ENCODE data around the gene XRCC5. TPM values are rescaled to one million over a fixed set of nuclear protein-coding genes. Genes with fewer than 3 reads are reported as not detected.

Gene XRCC5
- total and polyA plus RNA-seq, 2 of the 8 experiments (the other 6 are each of a cell fraction or from before 2014, with no cell fraction given) = 308 to 644 TPM

DNA sequence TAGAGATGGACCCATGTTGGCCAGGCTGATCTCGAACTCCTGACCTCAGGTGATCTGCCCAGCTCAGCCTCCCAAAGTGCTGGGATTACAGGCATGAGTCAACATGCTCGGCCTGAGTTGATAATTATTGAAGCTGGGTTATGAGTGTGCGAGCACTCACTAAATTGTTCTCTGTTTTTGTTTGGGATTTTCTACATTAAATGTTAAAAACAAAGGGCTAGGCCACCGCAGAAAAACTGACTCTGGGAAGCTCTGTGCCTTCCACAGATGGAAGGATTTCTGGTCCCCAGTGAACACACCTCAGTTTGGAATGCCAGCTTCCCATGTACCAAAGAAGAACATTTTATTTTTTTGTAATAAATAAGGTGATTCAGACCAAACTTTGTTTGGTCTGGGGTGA is 83.0 kb downstream of the XRCC5 start:
- no peak overlapping the region for H2BK5ac ChIP-seq (ENCODE audit: low read depth, low read length)
- no peak for TF ChIP-seq TAF7 (optimal IDR thresholded peaks at IDR 0.05; ENCODE audit: borderline replicate concordance, low read depth, low read length)
- no peak overlapping the region for H3K4me2 ChIP-seq (ENCODE audit: insufficient read depth in 1 of 2, low read depth in 2 of 2, low read length in 2 of 2)
- H3K23me2 ChIP-seq (ENCODE audit: low read depth, low read length) = peaks cover 3% of the 10 kb centered on the region; the same call in 1 of the 2 replicates
- H3K36me3 ChIP-seq (ENCODE audit: control insufficient read depth in 2 of 4, insufficient read depth in 4 of 4, low read length in 3 of 4) = peaks cover 6 to 68% (median 35%) of the 10 kb centered on the region in 4 experiments
- H2BK120ac ChIP-seq (replicated peaks; ENCODE audit: low read depth, low read length) = no peak overlapping the region
- H4K20me1 ChIP-seq (replicated peaks in 1 of 2; ENCODE audit: control insufficient read depth in 1 of 2, insufficient read depth in 2 of 2, low read length in 2 of 2) = peaks cover 3 to 4% of the 10 kb centered on the region in 2 experiments
- no peak for FAIRE-seq
- H3K4me3 ChIP-seq (ENCODE audit: extremely low read depth in 1 of 4, insufficient read depth in 2 of 4, low read depth in 3 of 4, low read length in 4 of 4) = no peak overlapping the region
- no peak overlapping the region for H3K9ac ChIP-seq (replicated peaks in 1 of 4; ENCODE audit: extremely low read depth in 1 of 4, low read depth in 3 of 4, low read length in 3 of 4)
- H3K9me3 ChIP-seq (ENCODE audit: insufficient read depth in 2 of 2, low read depth in 1 of 2, low read length in 1 of 2) = no peaks in the 10 kb centered on the region
- no peaks in the 10 kb centered on the region; the same call in 1 of the 2 replicates for H3K79me1 ChIP-seq (ENCODE audit: low read depth, low read length)
- no peak overlapping the region for H2BK20ac ChIP-seq (ENCODE audit: low read length)
- 85% methylated on average over 4 of the region's 4 CpGs; no CpG with 5 or more reads in 1 of the 2 experiments for WGBS, 2 experiments (ENCODE audit: extremely low coverage in 1 of 2, insufficient coverage in 1 of 2, insufficient read length in 1 of 2, insufficient replicate concordance in 2 of 2, low coverage in 1 of 2, low lambda C conversion rate in 2 of 2, missing lambda C conversion rate in 1 of 2)
- H3K27ac ChIP-seq (ENCODE audit: low read depth, low read length) = no peak overlapping the region
- no peak overlapping the region for H3K56ac ChIP-seq (replicated peaks; ENCODE audit: insufficient read length, low read depth, low read length)
- no peak overlapping the region for H3K23ac ChIP-seq (ENCODE audit: insufficient read length)
- peaks cover 2 to 14% (median 5%) of the 10 kb centered on the region in 4 experiments; a peak in 5 of 7 replicates for H3K4me1 ChIP-seq (replicated peaks in 1 of 4; ENCODE audit: control insufficient read depth in 3 of 4, insufficient read depth in 4 of 4, low read length in 3 of 4)
- no peak overlapping the region for H2BK12ac ChIP-seq (ENCODE audit: low read depth, low read length)
- peaks cover 0 to 30% of the 10 kb centered on the region in 2 experiments; a peak in 3 of 4 replicates for H3K79me2 ChIP-seq (ENCODE audit: control insufficient read depth in 1 of 2, insufficient read depth in 2 of 2, low read length in 2 of 2)
- no peak overlapping the region for H2AK5ac ChIP-seq (ENCODE audit: low read depth, low read length)
- H3K4ac ChIP-seq (replicated peaks; ENCODE audit: insufficient read length, low read depth, low read length) = no peak overlapping the region
- no peak overlapping the region for H2AFZ ChIP-seq (ENCODE audit: low read length)
- H3K18ac ChIP-seq (ENCODE audit: extremely low read depth, low read length) = no peak overlapping the region
- DNase-seq (ENCODE audit: low read depth in 1 of 2, low spot score in 2 of 2) = no peak
- no peak overlapping the region for H4K91ac ChIP-seq (replicated peaks; ENCODE audit: insufficient read length, low read length)
- CTCF ChIA-PET (ENCODE audit: partially characterized antibody) = no interaction called here
- POLR2A ChIA-PET (ENCODE audit: partially characterized antibody) = interaction anchor here (0.5 to 1.0 kb wide), 2 partner anchors 13 to 459 kb away, joined by 3 read pairs; no protein-coding TSS in a partner anchor
- H3K14ac ChIP-seq (ENCODE audit: insufficient read length) = no peak overlapping the region
- no peak overlapping the region for H4K5ac ChIP-seq (ENCODE audit: insufficient read length, low read depth, low read length)
- no peak overlapping the region for H2BK15ac ChIP-seq (ENCODE audit: low read length)
- no peak overlapping the region for H4K8ac ChIP-seq (ENCODE audit: extremely low read depth, insufficient read depth, low read length)
- H3K27me3 ChIP-seq (replicated peaks in 1 of 4; ENCODE audit: control insufficient read depth in 3 of 4, extremely low read depth in 1 of 4, insufficient read depth in 3 of 4, low read length in 3 of 4) = no peaks in the 10 kb centered on the region

All from H1 (cell line).